ENCODE measurements around the gene TNRC6B. TPM values are rescaled to one million over a fixed set of nuclear protein-coding genes. Genes with fewer than 3 reads are reported as not detected.
A peak's percentile ranks its signal among the peaks of the same experiment; 100 is the strongest.

Gene TNRC6B
- total RNA-seq, 2 experiments from 2014 or later: 65.1 to 65.2 TPM

DNA sequence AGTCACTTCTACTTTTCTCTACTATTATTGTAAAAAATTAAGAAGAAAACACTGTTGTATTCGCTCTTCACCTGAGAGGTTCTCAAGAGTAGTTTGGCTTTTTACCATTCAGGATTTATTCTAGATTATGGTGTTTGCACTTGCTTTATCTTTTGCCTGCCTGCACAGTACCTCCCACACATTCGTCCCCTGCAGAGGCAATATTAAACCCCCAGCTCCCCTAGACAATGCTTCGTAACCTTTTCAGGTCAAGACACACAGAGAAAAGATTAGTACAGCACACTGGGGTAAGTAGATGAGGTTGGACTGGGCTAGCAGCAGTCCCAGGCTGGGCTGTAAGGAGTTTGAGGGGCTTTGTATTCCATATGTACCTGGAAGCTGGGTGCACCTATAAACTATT is 62.4 kb downstream of the TNRC6B start:
- Mint-ChIP-seq H3K27me3 (no peaks in the 10 kb centered on the region), H3K27ac (peak overlapping the region; percentile 15), H3K4me3 (no peak overlapping the region), H3K9me3 (no peaks in the 10 kb centered on the region), H3K4me1 (peaks cover 81% of the 10 kb centered on the region), H3K36me3 (ENCODE audit: low read depth) (peaks cover 28% of the 10 kb centered on the region)
- ChIA-PET POLR2A (no interaction called here), CTCF (no interaction called here)
- no peak for DNase-seq

GRCh38 chr22:40240686-40241085 is 63.0 kb downstream of the TNRC6B start:
- H3K4me3 Mint-ChIP-seq: no peak overlapping the region
- peaks cover 84% of the 10 kb centered on the region for H3K4me1 Mint-ChIP-seq
- H3K27me3 Mint-ChIP-seq: no peaks in the 10 kb centered on the region
- H3K27ac Mint-ChIP-seq: peak overlapping the region; percentile 73
- peaks cover 31% of the 10 kb centered on the region for H3K36me3 Mint-ChIP-seq (ENCODE audit: low read depth)
- peak; percentile 29 for DNase-seq
- H3K9me3 Mint-ChIP-seq: no peaks in the 10 kb centered on the region
- CTCF ChIA-PET: no interaction called here
- POLR2A ChIA-PET: no interaction called here

DNA sequence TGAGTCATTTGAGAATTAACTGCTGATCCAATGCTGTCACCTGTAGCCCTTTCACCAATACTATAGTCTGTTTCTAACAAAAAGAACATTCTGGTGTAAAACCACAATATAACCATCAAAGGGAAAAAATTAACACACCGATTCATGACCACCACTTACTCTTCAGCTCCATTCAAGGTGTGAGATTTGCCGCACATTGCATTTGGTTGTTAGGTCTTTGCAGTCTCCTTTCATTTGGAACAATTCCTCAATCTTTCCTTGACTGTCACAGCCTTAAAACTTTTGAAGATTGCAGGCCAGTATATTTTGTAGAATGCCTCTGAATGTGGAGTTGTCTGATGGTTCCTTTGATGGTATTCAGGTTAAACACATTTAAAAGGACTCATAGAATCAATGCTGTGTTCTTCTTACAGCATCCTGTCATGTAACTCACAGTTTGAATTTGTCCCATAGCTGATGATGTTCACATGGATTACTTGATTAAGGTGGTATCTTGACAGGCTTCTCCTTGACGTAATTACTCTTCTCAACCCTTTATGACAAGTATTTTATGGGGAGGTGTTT is 63.6 kb downstream of the TNRC6B start:
- Mint-ChIP-seq H3K4me3 (peak overlapping the region; percentile 4), H3K27me3 (no peaks in the 10 kb centered on the region), H3K9me3 (no peaks in the 10 kb centered on the region), H3K27ac (peak overlapping the region; percentile 73), H3K36me3 (ENCODE audit: low read depth) (peaks cover 33% of the 10 kb centered on the region), H3K4me1 (peaks cover 84% of the 10 kb centered on the region)
- CTCF ChIA-PET: interaction anchor here (0.7 to 1.8 kb wide), 2 partner anchors 10 to 1225 kb away, joined by 3 read pairs; no protein-coding TSS in a partner anchor
- peak; percentile 32 for DNase-seq
- POLR2A ChIA-PET: no interaction called here

- Mint-ChIP-seq H3K36me3 (ENCODE audit: low read depth) (peaks cover 38% of the 10 kb centered on the region), H3K4me3 (peak overlapping the region; percentile 40), H3K27me3 (no peaks in the 10 kb centered on the region), H3K9me3 (no peaks in the 10 kb centered on the region), H3K4me1 (peaks cover 80% of the 10 kb centered on the region), H3K27ac (peak overlapping the region; percentile 68)
- CTCF ChIA-PET: interaction anchor here (0.7 to 1.1 kb wide), 2 partner anchors 12 to 29 kb away, joined by 3 to 6 read pairs; no protein-coding TSS in a partner anchor
- peak; percentile 45 for DNase-seq
- POLR2A ChIA-PET: no interaction called here
These were observed 66.2 kb downstream of the TNRC6B start for GRCh38 chr22:40243891-40244290.

DNA sequence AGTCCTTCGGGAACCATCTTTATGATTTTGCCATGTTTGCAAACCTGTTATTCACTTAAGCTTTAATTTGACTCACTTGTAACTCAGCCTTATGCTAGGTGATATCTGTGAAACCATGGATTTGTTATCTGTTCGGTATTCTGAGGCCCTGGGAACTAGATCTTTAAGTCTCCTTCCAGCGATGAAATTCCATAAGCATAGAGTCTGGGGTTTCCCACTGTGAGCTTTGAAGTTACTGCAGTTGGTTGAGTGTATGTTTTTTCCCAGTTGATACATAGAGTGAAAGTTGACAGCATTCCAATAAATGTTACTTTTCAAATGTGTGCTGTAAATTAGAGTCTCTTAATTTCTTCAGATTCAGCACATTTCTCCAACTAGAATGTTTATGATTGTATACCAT is 66.9 kb downstream of the TNRC6B start:
- H3K27ac Mint-ChIP-seq: peak overlapping the region; percentile 50
- DNase-seq: no peak
- ChIA-PET CTCF (interaction anchor here (0.5 kb wide), 1 partner anchor 207 kb away, joined by 3 read pairs; no protein-coding TSS in a partner anchor), POLR2A (no interaction called here)
- peaks cover 80% of the 10 kb centered on the region for H3K4me1 Mint-ChIP-seq
- no peaks in the 10 kb centered on the region for H3K27me3 Mint-ChIP-seq
- peaks cover 43% of the 10 kb centered on the region for H3K36me3 Mint-ChIP-seq (ENCODE audit: low read depth)
- H3K9me3 Mint-ChIP-seq: no peaks in the 10 kb centered on the region
- H3K4me3 Mint-ChIP-seq: no peak overlapping the region

DNA sequence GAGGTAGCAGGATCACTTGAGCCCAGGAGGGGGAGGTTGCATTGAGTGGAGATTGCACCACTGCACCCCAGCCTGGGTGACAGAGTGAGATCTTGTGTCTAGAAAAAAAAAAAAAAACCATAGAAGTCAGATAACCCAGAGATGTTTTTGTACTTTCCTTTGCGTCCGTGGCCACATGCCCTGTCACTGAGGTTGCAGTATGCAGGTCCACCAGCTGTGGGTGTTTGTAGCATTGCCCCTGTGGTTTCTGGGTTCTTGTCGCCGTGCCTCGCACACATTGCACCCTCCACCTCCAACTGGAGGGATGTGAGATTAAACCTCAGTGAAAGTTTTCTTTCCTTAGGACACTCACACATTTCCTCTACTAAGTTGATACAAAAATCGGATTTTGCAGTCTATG is 70.3 kb downstream of the TNRC6B start:
- ChIA-PET POLR2A (no interaction called here), CTCF (interaction anchor here (0.9 kb wide), 1 partner anchor 754 kb away, joined by 3 read pairs; no protein-coding TSS in a partner anchor)
- H3K4me3 Mint-ChIP-seq: peak overlapping the region; percentile 12

DNA sequence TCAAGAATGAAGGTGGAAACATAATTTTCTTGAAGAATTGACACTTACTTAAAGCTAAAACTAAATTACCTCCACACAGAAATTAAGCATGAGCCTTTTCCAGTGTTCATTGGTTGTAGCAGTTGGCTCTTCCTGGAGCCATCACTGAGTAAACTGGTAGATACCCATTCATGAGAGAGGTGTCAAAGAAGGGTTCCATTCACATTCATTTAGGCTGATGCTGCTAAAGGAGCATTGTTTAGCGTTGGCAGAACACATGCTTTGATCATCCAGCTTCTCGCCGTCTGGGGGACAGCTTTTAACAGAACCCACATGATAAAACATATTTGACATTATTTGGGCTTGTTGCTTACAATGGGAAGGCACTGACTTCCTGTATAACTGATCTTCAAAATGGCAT is 71.6 kb downstream of the TNRC6B start:
- Mint-ChIP-seq H3K4me1 (peaks cover 60% of the 10 kb centered on the region), H3K27me3 (no peaks in the 10 kb centered on the region), H3K27ac (peak overlapping the region; percentile 2), H3K4me3 (no peak overlapping the region), H3K9me3 (no peaks in the 10 kb centered on the region), H3K36me3 (ENCODE audit: low read depth) (peaks cover 67% of the 10 kb centered on the region)
- DNase-seq: no peak
- ChIA-PET CTCF (interaction anchor here (0.6 to 0.9 kb wide), 2 partner anchors 21 to 193 kb away, joined by 3 read pairs; no protein-coding TSS in a partner anchor), POLR2A (no interaction called here)

More for the DNA sequence above, 70.3 kb downstream of the TNRC6B start:
- Mint-ChIP-seq H3K4me1 (peaks cover 65% of the 10 kb centered on the region), H3K36me3 (ENCODE audit: low read depth) (peaks cover 58% of the 10 kb centered on the region), H3K9me3 (no peaks in the 10 kb centered on the region), H3K27me3 (no peaks in the 10 kb centered on the region), H3K27ac (peak overlapping the region; percentile 87)
- DNase-seq: peak; percentile 75

DNA sequence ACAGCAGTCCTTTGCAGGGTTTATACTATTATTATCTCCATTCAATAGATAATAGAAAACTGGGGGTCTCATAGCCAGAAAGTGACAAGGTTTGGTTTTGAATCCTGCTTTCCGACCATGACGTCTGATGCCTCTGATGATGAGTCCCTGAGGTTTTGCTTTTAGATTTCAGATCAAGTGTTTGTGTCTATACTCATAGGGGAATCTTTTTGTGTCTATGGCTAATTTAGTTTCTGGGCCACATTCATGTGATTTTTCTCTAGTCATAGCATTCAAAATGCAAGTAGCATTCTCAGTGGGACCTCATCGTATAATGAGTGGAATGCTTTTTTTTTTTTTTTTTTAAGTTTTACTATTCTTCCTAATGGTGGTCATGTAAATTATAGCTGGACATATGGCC is 72.9 kb downstream of the TNRC6B start:
- Mint-ChIP-seq H3K36me3 (ENCODE audit: low read depth) (peaks cover 65% of the 10 kb centered on the region), H3K9me3 (no peaks in the 10 kb centered on the region), H3K4me1 (peaks cover 52% of the 10 kb centered on the region), H3K4me3 (no peak overlapping the region), H3K27ac (no peak overlapping the region), H3K27me3 (no peaks in the 10 kb centered on the region)
- POLR2A ChIA-PET: interaction anchor here (0.6 kb wide), 1 partner anchor 731 kb away, joined by 3 read pairs; no protein-coding TSS in a partner anchor
- CTCF ChIA-PET: interaction anchor here (1.7 kb wide), 1 partner anchor 12 kb away, joined by 7 read pairs; no protein-coding TSS in a partner anchor
- no peak for DNase-seq

GRCh38 chr22:40251106-40251505 is 73.4 kb downstream of the TNRC6B start:
- ChIA-PET POLR2A (interaction anchor here (0.6 kb wide), 1 partner anchor 732 kb away, joined by 3 read pairs; no protein-coding TSS in a partner anchor), CTCF (interaction anchor here (0.6 to 1.7 kb wide), 4 partner anchors 9 to 36 kb away, joined by 3 to 7 read pairs (median 3); no protein-coding TSS in a partner anchor)
- peaks cover 63% of the 10 kb centered on the region for H3K36me3 Mint-ChIP-seq (ENCODE audit: low read depth)
- peaks cover 52% of the 10 kb centered on the region for H3K4me1 Mint-ChIP-seq
- H3K4me3 Mint-ChIP-seq: no peak overlapping the region
- no peak overlapping the region for H3K27ac Mint-ChIP-seq
- H3K27me3 Mint-ChIP-seq: no peaks in the 10 kb centered on the region
- no peaks in the 10 kb centered on the region for H3K9me3 Mint-ChIP-seq
- DNase-seq: no peak

- no peaks in the 10 kb centered on the region for H3K27me3 Mint-ChIP-seq
- ChIA-PET CTCF (interaction anchor here (0.5 to 1.7 kb wide), 3 partner anchors 10 to 977 kb away, joined by 3 to 7 read pairs (median 3); no protein-coding TSS in a partner anchor), POLR2A (no interaction called here)
- H3K36me3 Mint-ChIP-seq (ENCODE audit: low read depth): peaks cover 58% of the 10 kb centered on the region
- no peak overlapping the region for H3K4me3 Mint-ChIP-seq
- H3K9me3 Mint-ChIP-seq: no peaks in the 10 kb centered on the region
- peaks cover 52% of the 10 kb centered on the region for H3K4me1 Mint-ChIP-seq
- DNase-seq: no peak
- H3K27ac Mint-ChIP-seq: no peak overlapping the region
These were observed 74.4 kb downstream of the TNRC6B start for GRCh38 chr22:40252146-40252545.

DNA sequence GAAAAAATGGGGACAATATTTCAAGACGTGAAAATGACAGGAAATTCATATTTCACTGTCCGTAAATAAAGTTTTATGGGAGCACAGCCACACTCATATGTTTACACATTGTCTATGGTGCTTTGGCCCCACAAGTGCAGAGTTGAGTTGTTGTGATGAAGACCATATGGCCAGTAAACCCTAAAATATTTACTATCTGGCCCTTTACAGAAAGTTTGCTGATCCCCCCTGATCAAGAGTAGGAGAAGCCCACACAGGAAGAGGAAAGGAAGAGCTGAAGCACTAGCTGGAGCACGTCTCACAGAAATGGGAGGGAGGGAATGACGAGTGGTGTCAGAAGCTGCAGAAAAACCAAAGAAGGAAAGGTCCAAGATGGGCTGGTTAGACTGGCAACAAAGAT is 78.8 kb downstream of the TNRC6B start:
- peak overlapping the region; percentile 51 for H3K27ac Mint-ChIP-seq
- no peaks in the 10 kb centered on the region for H3K27me3 Mint-ChIP-seq
- CTCF ChIA-PET: interaction anchor here (0.7 kb wide), 1 partner anchor 13 kb away, joined by 6 read pairs; no protein-coding TSS in a partner anchor
- H3K36me3 Mint-ChIP-seq (ENCODE audit: low read depth): peaks cover 53% of the 10 kb centered on the region
- H3K4me3 Mint-ChIP-seq: no peak overlapping the region
- POLR2A ChIA-PET: no interaction called here
- H3K9me3 Mint-ChIP-seq: no peaks in the 10 kb centered on the region
- DNase-seq: no peak
- H3K4me1 Mint-ChIP-seq: peaks cover 48% of the 10 kb centered on the region

DNA sequence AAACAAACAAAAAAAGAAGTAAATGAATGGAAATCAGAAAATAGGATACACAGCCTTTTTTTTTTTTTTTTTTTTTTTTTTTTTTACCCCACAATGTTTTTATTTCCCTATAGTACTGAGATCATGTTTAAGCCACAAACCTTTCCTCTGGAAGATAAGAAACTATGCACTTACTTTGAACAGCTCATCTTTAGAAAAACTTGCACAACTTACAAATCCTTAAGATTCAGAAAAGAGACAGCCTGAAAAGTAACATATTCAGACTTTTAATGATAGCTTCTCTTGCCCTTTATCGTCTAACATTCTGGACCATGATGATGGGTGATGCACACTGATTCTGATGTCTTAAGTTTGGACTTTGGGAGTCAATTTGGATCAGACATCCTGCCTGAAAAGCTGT is 80.3 kb downstream of the TNRC6B start:
- peak overlapping the region; percentile 5 for H3K4me3 Mint-ChIP-seq
- H3K4me1 Mint-ChIP-seq: peaks cover 49% of the 10 kb centered on the region
- CTCF ChIA-PET: no interaction called here
- no peaks in the 10 kb centered on the region for H3K27me3 Mint-ChIP-seq
- no peaks in the 10 kb centered on the region for H3K9me3 Mint-ChIP-seq
- peaks cover 53% of the 10 kb centered on the region for H3K36me3 Mint-ChIP-seq (ENCODE audit: low read depth)
- POLR2A ChIA-PET: no interaction called here
- H3K27ac Mint-ChIP-seq: peak overlapping the region; percentile 73
- no peak for DNase-seq

- CTCF ChIA-PET: no interaction called here
- H3K4me3 Mint-ChIP-seq: no peak overlapping the region
These were observed 80.8 kb downstream of the TNRC6B start for GRCh38 chr22:40258501-40258915.

More at GRCh38 chr22:40258501-40258915, 80.8 kb downstream of the TNRC6B start:
- DNase-seq: no peak
- Mint-ChIP-seq H3K36me3 (ENCODE audit: low read depth) (peaks cover 54% of the 10 kb centered on the region), H3K27me3 (no peaks in the 10 kb centered on the region), H3K9me3 (no peaks in the 10 kb centered on the region), H3K27ac (peak overlapping the region; percentile 73), H3K4me1 (peaks cover 54% of the 10 kb centered on the region)
- POLR2A ChIA-PET: no interaction called here

Data from activated CD4-positive, alpha-beta T cell treated with anti-CD3 and anti-CD28 coated beads, Interleukin-2, amount 10 ng/mL, durations not matched to agents 7 days and 5 days (primary cell).